GM21381 (cell line): ENCODE data around the gene TRIM10.
"Not testable (repeated sequence)": the region's sequence is repeated elsewhere in the genome, so short reads cannot be mapped to it uniquely, and the experiment has no call there.

Experiments used
- ATAC-seq: cut with Tn5 transposase; IDR thresholded peaks from one replicate; pipeline ENCODE4 v1.9.1; 2021; ENCODE audit warnings: mild to moderate bottlenecking, moderate library complexity; ENCODE audit not compliant: unreplicated experiment

Gene TRIM10

DNA sequence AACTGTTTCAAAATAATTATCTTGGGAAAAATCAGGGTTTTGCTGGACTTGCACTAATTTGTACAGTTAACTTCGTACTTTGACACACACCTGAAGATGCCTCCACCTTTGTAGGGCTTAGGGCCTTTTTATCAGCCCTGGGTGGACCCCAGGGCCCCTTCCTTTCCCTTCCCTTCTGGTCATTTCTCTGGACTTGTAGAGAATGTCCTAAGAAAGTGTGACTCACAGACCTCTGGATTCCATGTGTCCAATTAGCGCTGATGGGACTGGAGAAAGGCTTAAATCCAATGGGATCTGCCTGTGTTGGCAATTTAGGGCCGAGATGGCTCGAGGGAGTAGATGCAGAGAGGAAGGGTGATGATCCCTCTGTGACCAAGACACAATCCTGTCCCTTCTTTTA, 11.7 kb upstream of the TRIM10 start:
- ATAC-seq, result no peak

DNA sequence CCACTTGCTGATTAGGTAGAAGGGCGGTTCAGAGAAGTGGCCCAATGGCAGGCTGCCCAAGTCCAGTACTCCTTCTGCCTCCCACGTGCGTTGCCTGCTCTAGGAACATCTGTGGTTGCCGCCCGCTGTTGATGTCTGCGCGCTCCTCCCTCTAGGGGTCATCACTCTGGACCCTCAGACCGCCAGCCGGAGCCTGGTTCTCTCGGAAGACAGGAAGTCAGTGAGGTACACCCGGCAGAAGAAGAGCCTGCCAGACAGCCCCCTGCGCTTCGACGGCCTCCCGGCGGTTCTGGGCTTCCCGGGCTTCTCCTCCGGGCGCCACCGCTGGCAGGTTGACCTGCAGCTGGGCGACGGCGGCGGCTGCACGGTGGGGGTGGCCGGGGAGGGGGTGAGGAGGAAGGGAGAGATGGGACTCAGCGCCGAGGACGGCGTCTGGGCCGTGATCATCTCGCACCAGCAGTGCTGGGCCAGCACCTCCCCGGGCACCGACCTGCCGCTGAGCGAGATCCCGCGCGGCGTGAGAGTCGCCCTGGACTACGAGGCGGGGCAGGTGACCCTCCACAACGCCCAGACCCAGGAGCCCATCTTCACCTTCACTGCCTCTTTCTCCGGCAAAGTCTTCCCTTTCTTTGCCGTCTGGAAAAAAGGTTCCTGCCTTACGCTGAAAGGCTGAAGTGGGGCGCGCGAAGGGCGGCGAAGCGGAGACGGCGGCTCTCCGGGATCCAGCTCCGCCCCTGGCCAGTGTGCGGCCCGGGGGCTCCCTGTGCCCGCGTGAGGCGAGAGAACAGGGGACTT, 10.9 kb upstream of the TRIM10 start:
- ATAC-seq, result no peak

DNA sequence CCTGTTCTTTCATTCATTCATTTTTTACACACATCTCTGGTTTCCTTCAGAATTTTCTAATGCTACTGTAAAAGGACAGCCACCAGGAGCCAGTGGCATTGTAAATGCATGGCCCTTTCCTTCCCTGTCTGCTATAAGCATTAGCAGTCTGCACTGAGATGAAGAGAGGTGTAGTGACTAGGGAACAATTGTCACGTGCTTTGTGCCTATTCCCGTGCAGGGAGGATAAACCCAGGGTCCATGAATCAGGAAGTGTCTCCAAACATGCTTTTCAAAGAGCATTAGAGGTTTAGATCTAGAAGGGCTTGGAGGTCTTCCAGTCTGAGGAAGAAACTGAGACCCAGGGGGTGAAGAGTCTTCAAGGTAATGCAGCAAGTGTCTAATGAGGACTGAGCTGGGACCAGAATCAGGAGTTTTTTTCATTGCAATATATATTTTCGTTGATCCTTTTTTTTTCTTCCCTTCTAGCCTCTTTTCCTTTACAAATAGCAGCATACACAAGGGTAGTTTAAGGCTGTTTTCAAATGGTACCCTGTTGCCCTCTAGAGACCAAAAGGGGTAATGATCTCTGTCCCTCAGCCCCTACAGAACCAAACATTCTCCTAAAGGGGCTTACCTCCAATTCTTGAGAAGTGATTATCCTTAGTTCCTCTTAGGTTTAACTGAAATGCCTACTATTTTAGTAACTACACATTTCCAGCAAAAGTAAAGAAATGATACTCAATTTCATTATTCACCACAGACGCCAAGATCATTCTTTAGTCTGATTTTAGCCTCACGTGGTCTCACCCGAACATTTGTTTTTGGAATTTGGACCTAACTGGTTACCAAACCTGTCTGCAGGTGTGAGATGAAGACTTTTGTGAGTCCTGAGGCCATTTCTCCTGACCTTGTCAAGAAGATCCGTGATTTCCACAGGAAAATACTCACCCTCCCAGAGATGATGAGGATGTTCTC, 8.9 kb upstream of the TRIM10 start:
- ATAC-seq, result no peak

DNA sequence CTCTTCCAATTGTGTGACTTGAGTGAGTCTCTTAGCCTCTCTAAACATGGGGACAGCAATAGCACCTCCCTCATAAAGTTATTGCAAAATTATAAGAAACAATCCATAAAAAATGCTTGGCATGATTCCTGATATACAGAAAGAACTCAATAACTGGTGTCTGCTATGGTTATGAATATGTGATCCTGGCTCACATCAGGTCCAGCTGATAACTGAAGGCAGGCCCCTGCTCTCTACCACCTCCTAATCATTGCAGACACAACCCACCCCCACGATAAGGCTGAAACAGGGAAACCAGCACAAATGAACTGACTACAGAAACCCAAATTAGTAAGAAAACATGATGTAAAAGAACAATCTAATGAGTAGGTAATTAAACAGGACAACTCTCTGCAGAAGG, 7.7 kb upstream of the TRIM10 start:
- no peak for ATAC-seq

DNA sequence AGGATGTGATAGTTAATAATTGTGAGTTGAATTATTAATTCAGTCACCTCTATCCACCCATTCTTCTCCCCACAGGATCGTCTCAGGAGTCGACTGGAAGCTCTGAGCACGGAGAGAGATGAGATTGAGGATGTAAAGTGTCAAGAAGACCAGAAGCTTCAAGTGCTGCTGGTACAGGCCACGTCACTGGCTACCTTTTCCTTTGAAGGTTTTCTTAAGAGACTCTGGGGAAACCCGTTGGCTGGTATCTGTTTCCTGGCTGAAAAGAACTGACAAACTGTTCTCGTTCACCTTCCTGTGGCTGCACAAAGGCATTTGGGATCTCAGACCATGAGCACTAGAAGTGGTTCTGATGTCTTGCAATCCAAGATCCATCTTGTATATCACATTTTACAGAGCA, 6.1 kb upstream of the TRIM10 start:
- ATAC-seq, result no peak

DNA sequence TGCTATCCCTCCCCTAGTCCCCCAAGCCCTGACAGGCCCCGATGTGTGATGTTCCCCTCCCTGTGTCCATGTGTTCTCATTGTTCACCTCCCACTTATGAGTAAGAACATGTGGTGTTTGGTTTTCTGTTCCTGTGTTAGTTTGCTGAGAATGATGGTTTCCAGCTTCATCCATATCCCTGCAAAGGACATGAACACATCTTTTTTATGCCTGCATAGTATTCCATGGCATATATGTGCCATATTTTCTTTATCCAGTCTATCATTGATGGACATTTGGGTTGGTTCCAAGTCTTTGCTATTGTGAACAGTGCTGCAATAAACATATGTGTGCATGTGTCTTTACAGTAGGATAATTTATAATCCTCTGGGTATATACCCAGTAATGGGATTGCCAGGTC, 4.2 kb upstream of the TRIM10 start:
- ATAC-seq, result not testable (repeated sequence)

DNA sequence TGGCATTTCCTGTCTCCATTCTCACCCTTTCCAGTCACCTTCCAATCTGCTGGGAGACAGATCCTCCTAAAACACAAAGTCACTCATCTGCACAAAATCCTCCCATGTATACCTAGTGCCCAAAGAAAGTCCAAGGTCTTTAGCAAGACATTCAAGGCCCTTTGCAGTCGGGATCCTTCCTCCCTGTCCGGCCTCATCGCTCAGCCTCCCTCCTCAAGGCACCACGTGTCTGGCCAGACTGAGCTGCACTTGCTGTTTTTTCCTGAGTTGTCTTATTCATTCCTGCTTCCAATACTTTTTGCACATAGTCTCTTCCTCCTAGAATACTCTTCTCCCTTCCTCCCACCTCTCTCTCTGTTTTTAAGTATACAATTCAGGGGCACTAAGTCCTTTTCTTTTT, 3.7 kb upstream of the TRIM10 start:
- ATAC-seq, result no peak

DNA sequence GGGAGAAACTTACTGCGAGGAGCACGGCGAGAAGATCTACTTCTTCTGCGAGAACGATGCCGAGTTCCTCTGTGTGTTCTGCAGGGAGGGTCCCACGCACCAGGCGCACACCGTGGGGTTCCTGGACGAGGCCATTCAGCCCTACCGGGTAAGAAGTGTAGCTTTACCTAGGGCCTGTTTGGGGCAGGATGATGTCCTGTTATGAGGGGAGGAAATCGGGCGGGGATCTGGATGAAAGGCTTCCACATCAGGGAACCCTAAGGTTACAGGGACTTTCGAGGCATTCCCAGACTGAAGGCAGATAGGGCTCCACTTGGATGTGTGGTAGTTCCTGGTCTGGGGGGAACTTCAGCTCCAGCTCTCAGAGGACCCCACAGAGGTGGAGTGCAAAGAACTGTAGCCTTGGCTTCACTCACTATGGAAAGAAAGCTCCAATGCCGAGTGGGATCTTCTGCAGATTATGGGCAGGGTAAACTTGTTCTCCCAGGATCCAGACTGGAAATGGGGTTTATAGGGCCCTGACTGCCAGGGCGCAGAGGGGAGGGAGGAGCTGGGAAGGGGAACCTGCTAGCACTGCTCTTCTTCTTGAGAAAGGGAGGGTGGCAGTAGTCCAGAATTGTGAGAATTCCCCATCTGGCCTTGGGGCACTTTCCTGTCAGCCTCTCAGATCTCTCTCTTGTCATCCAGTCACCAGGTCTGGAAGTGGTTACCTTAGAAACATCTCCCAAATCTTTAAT, 3.1 kb upstream of the TRIM10 start:
- no peak for ATAC-seq

DNA sequence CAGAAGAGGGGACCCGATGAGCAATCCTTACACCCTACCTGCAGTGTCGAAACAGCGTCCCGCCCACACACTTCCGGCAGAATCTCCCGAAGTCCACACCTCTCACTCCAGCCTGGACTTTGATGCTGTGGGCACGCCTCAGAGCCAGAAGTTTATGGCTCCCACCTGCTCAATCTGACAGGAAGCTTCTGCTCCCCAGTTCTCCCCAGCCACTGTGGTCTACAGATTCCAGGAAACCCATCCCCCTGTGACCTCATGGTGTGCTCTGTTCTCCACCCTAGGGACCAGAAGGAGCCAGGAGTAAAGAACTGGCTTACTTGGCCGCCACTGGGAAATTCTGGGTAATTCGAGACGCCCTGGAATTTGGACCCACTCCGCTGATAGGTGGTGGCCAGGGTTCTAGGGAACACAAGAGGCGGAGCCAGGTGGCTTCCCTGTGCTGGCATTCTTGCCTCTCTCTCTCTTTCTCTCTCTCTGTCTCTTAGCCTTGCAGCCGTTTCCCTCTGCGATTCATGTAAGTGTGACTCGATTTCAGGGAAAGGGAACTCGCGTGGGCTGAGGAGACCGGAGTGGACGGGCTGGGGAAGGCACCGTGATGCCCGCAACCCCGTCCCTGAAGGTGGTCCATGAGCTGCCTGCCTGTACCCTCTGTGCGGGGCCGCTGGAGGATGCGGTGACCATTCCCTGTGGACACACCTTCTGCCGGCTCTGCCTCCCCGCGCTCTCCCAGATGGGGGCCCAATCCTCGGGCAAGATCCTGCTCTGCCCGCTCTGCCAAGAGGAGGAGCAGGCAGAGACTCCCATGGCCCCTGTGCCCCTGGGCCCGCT, 2.3 kb upstream of the TRIM10 start, which contains the start of gene TRIM15:
TSS of gene TRIM15 (plus strand) at position 457 of the 828 bp plus-strand sequence. CDS start at position 596, 139 bp downstream.
- no peak for ATAC-seq

DNA sequence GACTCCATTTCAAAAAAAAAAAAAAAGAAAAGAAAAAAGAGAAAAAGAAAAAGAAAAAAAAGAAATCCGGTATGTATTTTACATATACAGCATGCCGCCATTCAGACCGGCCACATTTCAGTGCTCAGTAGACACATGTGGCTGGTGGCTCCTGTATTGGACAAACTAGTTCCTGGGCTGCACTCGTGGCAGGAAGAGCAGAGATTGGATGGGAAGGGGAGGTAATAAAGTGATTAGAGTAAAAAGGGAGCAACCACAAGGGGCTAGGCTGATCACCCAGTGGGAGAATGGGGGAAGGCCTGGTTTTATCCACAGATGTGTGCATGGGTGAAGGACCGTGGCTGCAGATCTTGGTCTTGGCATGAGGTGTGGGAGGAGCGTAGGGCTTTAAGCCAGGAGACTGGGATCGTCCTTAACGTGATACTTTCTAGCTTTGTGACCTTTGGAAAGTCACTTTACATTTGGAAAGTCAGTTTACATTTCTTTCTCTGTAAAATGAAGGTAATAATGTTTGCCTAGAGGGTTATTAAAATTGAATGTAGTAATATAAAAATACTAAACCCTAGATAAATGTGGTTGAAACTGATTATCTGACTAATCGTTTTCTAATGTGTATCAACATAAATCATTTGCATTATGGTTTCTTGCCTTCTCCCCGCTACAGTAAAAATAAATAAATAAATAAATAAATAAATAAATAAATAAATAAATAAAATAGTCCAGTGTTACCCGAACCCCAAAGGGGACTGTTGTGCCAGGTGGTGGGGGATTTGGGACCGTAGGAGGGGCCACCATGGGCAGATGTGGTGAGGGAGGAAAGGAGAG, 1.5 kb upstream of the TRIM10 start:
- no peak for ATAC-seq

DNA sequence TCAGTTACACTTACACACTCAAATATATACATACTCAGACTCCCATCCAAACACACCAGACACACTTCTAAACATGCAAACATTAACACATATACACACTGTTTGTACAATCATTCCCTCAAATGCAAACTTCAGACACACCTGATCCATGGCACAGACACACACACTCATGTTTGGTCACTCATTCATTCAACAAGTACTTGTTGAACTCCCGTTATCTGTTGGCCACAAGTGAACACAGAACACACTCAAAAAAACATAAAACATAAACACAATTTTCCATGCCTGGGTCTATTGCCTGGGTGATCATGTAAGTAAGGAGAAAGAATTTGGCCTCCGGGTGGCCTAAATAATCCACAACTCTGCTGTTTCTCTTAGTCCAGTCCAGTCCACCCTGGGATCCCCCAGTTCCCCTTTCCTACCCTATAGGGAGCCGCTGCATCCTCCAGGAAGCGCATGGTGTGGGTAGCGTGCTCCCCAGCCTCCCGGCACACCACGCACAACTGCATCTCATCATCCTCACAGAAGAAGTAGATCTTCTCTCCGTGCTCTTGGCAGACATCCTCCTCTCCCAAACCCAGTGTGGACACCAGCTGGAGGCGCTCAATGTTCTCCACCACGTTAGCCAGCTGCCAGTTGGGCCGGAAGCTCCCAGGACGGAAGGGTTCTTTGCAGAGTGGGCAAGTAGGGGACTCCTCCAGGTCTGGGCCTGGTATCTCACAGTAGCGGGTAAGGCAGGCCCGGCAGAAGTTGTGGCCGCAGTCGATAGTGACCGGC, 815 bp downstream of the TRIM10 start:
- no peak for ATAC-seq

DNA sequence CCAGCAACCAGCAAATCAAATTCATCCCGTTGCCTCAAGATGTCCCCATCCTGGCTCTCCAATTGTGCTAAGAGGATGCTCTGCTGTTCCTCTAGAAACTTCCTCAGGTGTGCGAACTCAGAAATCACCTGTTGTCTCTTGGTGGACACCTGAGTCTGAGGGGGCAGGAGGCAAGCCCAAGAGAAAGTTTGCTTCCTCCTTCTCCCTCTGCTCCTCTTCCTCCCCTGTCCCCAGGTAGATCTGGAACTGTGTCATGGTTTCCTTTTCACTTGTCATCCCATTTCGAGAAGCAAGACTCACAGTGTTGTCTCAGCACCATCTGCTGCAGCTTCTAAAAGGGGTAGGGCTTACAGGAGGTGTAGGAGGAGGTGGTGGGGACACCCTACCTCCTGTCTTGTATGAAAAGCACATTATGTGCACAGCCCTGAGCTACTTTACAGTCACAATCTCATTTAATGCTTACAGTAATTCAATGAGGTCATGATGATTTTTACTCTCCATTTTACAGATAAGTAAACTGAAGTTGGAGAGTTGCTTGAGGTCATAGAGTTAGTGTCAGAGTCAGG, 2.5 kb downstream of the TRIM10 start:
- no peak for ATAC-seq

DNA sequence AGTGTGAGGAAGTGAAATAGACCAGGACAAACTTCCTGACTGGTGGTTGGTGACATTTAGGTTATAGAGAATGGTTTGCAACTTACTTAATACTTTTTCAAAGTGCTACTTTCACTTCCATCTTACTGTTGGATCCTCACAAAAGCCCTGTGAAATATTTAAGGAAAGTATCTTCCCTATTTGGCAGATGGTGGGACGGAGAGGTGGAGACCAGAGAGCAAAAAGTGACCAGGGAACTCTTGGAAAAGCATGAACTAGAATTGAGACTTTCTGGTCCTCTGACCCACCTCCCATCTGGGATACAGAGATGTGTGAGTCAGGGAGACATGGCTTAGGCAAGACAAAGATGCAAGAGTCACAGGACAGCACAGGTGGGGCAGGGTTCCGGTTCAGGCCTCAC, 3.0 kb downstream of the TRIM10 start:
- ATAC-seq, result no peak

DNA sequence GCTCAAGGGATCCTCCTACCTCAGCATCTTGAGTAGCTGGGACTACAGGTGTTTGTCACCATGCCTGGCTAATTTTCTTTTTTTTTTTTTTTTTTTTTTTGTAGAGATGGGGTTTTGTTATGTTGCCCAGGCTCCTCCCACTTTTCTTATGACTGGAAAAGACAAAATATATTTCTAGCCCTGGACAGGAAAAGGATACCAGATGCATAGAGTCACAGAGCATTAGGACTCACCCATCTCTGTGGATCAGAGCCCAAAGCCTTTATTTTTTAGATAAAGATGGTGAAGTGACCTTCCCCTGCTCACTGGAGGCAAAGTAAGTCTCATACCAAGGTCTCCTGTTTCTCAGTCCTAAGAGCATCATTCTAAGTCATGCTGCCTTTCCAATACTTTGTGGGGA, 3.4 kb downstream of the TRIM10 start:
- ATAC-seq, result no peak

DNA sequence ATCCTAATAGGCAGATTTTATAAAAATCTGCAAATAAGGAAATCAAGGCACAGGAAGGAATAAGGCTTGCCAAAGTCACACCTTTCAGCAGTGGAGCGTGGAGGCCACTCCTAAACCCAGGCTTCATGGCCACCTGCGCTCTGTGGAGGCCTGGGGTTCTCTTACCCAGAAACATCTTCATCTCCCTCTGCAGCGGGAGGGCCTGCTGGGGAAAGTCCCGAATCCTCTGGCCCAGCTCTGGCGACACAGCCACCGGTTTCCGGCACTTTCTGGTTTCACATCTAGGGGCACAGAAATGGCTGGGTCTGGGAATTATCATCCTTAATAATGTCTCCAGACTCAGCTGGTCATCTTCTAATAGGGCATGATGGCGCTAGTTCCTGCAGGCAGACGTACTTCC, 4.2 kb downstream of the TRIM10 start:
- ATAC-seq, result no peak

DNA sequence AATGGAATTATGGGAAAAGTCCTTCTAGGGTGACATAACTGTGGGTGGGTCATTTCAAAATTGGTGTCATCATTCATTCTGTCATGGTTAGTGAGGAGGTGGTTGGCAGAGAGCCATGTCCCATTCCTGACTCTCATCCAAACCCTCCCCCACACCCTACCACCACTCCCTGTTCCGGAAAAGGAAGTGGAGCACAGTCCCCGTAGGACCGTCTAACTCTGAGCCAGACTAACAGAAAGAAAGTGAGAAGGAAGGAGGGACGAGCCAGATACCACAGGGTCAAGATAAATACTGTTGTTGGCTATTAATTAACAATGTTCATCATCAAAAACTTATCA, 4.8 kb downstream of the TRIM10 start:
- no peak for ATAC-seq

DNA sequence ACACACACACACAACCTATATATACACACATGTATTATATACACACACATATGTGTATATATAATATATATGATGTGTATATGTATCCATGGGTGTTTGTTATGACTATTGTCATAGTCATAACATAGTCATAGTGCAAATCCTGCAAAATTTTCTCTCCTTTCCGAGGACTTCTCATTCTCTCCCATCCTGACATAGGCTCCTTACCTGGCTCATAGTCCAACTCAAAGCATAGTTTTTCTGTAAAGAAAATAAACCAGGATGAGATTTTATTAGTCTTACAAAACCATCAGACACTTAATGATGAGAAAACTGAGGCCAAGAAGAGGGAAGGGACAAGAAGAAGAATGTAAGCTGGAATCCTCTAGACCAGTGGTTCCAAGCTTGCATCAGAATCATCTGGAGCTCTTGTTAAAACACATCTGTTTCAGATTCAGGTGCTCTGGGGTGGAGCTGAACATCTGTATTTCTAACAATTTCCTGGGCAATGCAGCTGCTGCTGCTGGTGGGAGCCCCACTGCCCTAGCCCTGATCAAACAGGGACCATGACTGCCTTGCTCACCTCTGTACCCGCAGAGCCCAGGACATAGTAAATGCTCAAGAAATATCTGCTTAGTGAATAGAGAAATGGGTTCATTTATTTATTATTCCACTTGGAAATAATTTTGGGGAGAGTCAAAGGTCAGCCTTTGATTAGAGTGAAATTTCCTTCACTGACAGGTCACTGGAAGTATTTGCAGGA, 5.3 kb downstream of the TRIM10 start:
- no peak for ATAC-seq
